HG03135 (cell line): Measurements from ENCODE around the gene PRDM15.

Experiments used
- ATAC-seq: cut with Tn5 transposase; IDR thresholded peaks from one replicate; pipeline ENCODE4 v1.9.1; 2021; ENCODE audit warnings: mild to moderate bottlenecking, moderate library complexity; ENCODE audit not compliant: unreplicated experiment

PRDM15 gene

GRCh38 chr21:41913230-41913629 lies 34.1 kb upstream of the PRDM15 start:
- ATAC-seq: no peak

GRCh38 chr21:41908829-41909228 lies 29.7 kb upstream of the PRDM15 start:
- no peak for ATAC-seq

GRCh38 chr21:41907496-41908258 lies 28.5 kb upstream of the PRDM15 start:
- no peak for ATAC-seq

- no peak for ATAC-seq
These were observed 27.6 kb upstream of the PRDM15 start for GRCh38 chr21:41906770-41907169.

- no peak for ATAC-seq
These were observed 24.6 kb upstream of the PRDM15 start for GRCh38 chr21:41903559-41904351.

- ATAC-seq: no peak
These were observed 23.8 kb upstream of the PRDM15 start for GRCh38 chr21:41902946-41903345.

GRCh38 chr21:41901782-41902181 lies 22.6 kb upstream of the PRDM15 start:
- ATAC-seq: no peak

GRCh38 chr21:41901099-41901498 lies 22.0 kb upstream of the PRDM15 start:
- no peak for ATAC-seq

GRCh38 chr21:41900401-41900800 lies 21.3 kb upstream of the PRDM15 start:
- no peak for ATAC-seq

- ATAC-seq: no peak
These were observed 20.5 kb upstream of the PRDM15 start for GRCh38 chr21:41899426-41900202.

- no peak for ATAC-seq
These were observed 19.9 kb upstream of the PRDM15 start for GRCh38 chr21:41898998-41899397.

- no peak for ATAC-seq
These were observed 18.6 kb upstream of the PRDM15 start for GRCh38 chr21:41897700-41898099.

GRCh38 chr21:41897047-41897669 lies 18.0 kb upstream of the PRDM15 start:
- no peak for ATAC-seq

- no peak for ATAC-seq
These were observed 16.7 kb upstream of the PRDM15 start for GRCh38 chr21:41895643-41896493.

- ATAC-seq: no peak
These were observed 15.9 kb upstream of the PRDM15 start for GRCh38 chr21:41894922-41895557.

GRCh38 chr21:41894511-41894910 lies 15.4 kb upstream of the PRDM15 start:
- no peak for ATAC-seq

- ATAC-seq: no peak
These were observed 13.6 kb upstream of the PRDM15 start for GRCh38 chr21:41892726-41893125.

- no peak for ATAC-seq
These were observed 12.0 kb upstream of the PRDM15 start for GRCh38 chr21:41891132-41891531.

- no peak for ATAC-seq
These were observed 11.2 kb upstream of the PRDM15 start for GRCh38 chr21:41890355-41890754.
